Neural cell (in vitro differentiated cells): ENCODE results near the gene LYPD6. TPM values are rescaled to one million over a fixed set of nuclear protein-coding genes. Genes with fewer than 3 reads are reported as not detected.

Experiments
- H2AFZ ChIP-seq: fragments of 200-600, 300-800 bp; sonication (generic), shearing (Covaris generic); 2 replicates; pipeline ENCODE4 v1.6.0; 2014; ENCODE audit warnings: low read depth, mild to moderate bottlenecking, antibody characterized with exemption, low read length, moderate library complexity
- H3F3A ChIP-seq: fragments of 200-600 bp; shearing (Covaris generic); 2 replicates; pipeline ENCODE4 v1.6.1; 2016; ENCODE audit warnings: mild to moderate bottlenecking, moderate library complexity, mixed read lengths, antibody characterized with exemption, low read length; ENCODE audit not compliant: insufficient read depth, poor library complexity, severe bottlenecking
- H3K27ac ChIP-seq: fragments of 200-600, 300-800 bp; sonication (generic), shearing (Covaris generic); 2 replicates; pipeline ENCODE4 v1.5.1; 2014; ENCODE audit warnings: mild to moderate bottlenecking, low read length, moderate library complexity
- H3K27me3 ChIP-seq: fragments of 300-800, 200-600 bp; sonication (generic), shearing (Covaris generic); 2 replicates; pipeline ENCODE4 v1.6.0; 2014; ENCODE audit warnings: mild to moderate bottlenecking, low read depth, low read length, moderate library complexity; ENCODE audit not compliant: insufficient read depth
- H3K36me3 ChIP-seq: fragments of 300-800, 200-600 bp; sonication (generic), shearing (Covaris generic); 2 replicates; pipeline ENCODE4 v1.5.1; 2014; ENCODE audit warnings: mild to moderate bottlenecking, antibody characterized with exemption, low read length, moderate library complexity; ENCODE audit not compliant: insufficient read depth
- H3K4me2 ChIP-seq: fragments of 300-800, 200-600 bp; sonication (generic), shearing (Covaris generic); 2 replicates; pipeline ENCODE4 v1.6.0; 2014; ENCODE audit warnings: mild to moderate bottlenecking, low read length
- H3K4me3 ChIP-seq: fragments of 300-800, 200-600 bp; sonication (generic), shearing (Covaris generic); 2 replicates; pipeline ENCODE4 v1.5.1; 2014; ENCODE audit warnings: mild to moderate bottlenecking, low read length, moderate library complexity
- H3K79me2 ChIP-seq: fragments of 200-600 bp; shearing (Covaris generic); replicated peaks from 2 replicates; pipeline ENCODE4 v1.6.0; 2014; ENCODE audit warnings: mild to moderate bottlenecking, low read length, moderate library complexity; ENCODE audit not compliant: insufficient read depth
- H3K9ac ChIP-seq: fragments of 300-800, 200-600 bp; sonication (generic), shearing (Covaris generic); 2 replicates; pipeline ENCODE4 v1.6.1; 2016; ENCODE audit warnings: mild to moderate bottlenecking, low read length, mixed read lengths
- H3K9me2 ChIP-seq: fragments of 200-600 bp; shearing (Covaris generic); 2 replicates; pipeline ENCODE4 v1.6.1; 2016; ENCODE audit warnings: mild to moderate bottlenecking, low read length, mixed read lengths; ENCODE audit not compliant: insufficient read depth
- H3K9me3 ChIP-seq: fragments of 200-600, 300-800 bp; sonication (generic), shearing (Covaris generic); 2 replicates; pipeline ENCODE4 v1.6.1; 2016; ENCODE audit warnings: mild to moderate bottlenecking, mixed run types, low read length, moderate library complexity, mixed read lengths
- H4K20me1 ChIP-seq: fragments of 200-600 bp; shearing (Covaris generic); 2 replicates; pipeline ENCODE4 v1.6.1; 2016; ENCODE audit warnings: mild to moderate bottlenecking, mixed run types; ENCODE audit not compliant: insufficient read depth
- CTCF ChIP-seq: fragments of 450-650 bp; IDR thresholded peaks from 2 replicates; pipeline ENCODE4 v1.5.1; 2014; ENCODE audit warnings: antibody characterized with exemption, mild to moderate bottlenecking, moderate library complexity; ENCODE audit not compliant: poor library complexity, severe bottlenecking
- EP300 ChIP-seq: fragments of 450-650 bp; conservative IDR thresholded peaks from 2 replicates; pipeline ENCODE4 v1.6.1; 2014; ENCODE audit warnings: antibody characterized with exemption, mild to moderate bottlenecking, moderate library complexity; ENCODE audit not compliant: poor library complexity, severe bottlenecking
- EZH2 ChIP-seq: fragments of 200-600, 300-800 bp; shearing (Covaris generic), sonication (generic); IDR thresholded peaks from 2 replicates; pipeline ENCODE4 v1.6.1; 2014; ENCODE audit warnings: antibody characterized with exemption, low read length, borderline replicate concordance, mild to moderate bottlenecking; ENCODE audit not compliant: insufficient read depth, poor library complexity, severe bottlenecking
- MXI1 ChIP-seq: fragments of 450-650 bp; conservative IDR thresholded peaks from 2 replicates; pipeline ENCODE4 v1.6.1; 2014; ENCODE audit warnings: antibody characterized with exemption, mild to moderate bottlenecking; ENCODE audit not compliant: poor library complexity, severe bottlenecking
- POLR2AphosphoS5 ChIP-seq: IDR thresholded peaks from 2 replicates; pipeline ENCODE4 v1.6.1; 2012
- RAD21 ChIP-seq: fragments of 450-650 bp; conservative IDR thresholded peaks from 2 replicates; pipeline ENCODE4 v1.6.1; 2014; ENCODE audit warnings: antibody characterized with exemption, mild to moderate bottlenecking, moderate library complexity
- REST ChIP-seq: IDR thresholded peaks from 2 replicates; pipeline ENCODE4 v1.6.1; 2012; ENCODE audit warnings: borderline replicate concordance
- SMC3 ChIP-seq: fragments of 450-650 bp; conservative IDR thresholded peaks from 2 replicates; pipeline ENCODE4 v1.6.1; 2014; ENCODE audit warnings: antibody characterized with exemption, mild to moderate bottlenecking, moderate library complexity; ENCODE audit not compliant: poor library complexity
- polyA plus RNA-seq: library from polyadenylated mRNA; depleted of rRNA; stranded (reverse); fragments of >200 nt; gene quantifications from 2 replicates; pipeline ENCODE4 v1.2.3, GENCODE V29; 2014

The LYPD6 gene
- polyA plus RNA-seq, 1 donor from 2014 or later: 2.3 TPM

GRCh38 chr2:149400997-149401396 is 70.6 kb downstream of the LYPD6 start:
- Histone ChIP-seq H3K9me3 (no peaks in the 10 kb centered on the region), H2AFZ (no peak overlapping the region), H3K9me2 (no peaks in the 10 kb centered on the region), H3K27me3 (no peaks in the 10 kb centered on the region), H3K27ac (no peak overlapping the region), H3K79me2 (no peaks in the 10 kb centered on the region), H3F3A (no peaks in the 10 kb centered on the region), H3K9ac (no peak overlapping the region), H3K4me3 (no peak overlapping the region), H3K4me2 (no peak overlapping the region), H3K36me3 (no peaks in the 10 kb centered on the region), H4K20me1 (no peaks in the 10 kb centered on the region)
- TF ChIP-seq SMC3 (no peak), EP300 (no peak), MXI1 (no peak), EZH2 (no peak), POLR2AphosphoS5 (no peak), RAD21 (no peak), CTCF (no peak), REST (no peak)

GRCh38 chr2:149409506-149409905 is 79.1 kb downstream of the LYPD6 start:
- no peaks in the 10 kb centered on the region for H3K9me2 ChIP-seq
- H3K9ac ChIP-seq: no peak overlapping the region
- no peaks in the 10 kb centered on the region for H3K36me3 ChIP-seq
- no peak overlapping the region for H3K27ac ChIP-seq
- H3K27me3 ChIP-seq: no peaks in the 10 kb centered on the region
- no peaks in the 10 kb centered on the region for H3K9me3 ChIP-seq
- H2AFZ ChIP-seq: no peak overlapping the region
- no peaks in the 10 kb centered on the region for H3F3A ChIP-seq
- no peak for TF ChIP-seq EP300
- no peak for TF ChIP-seq CTCF
- TF ChIP-seq EZH2: no peak
- H3K79me2 ChIP-seq: no peaks in the 10 kb centered on the region
- no peak overlapping the region for H3K4me3 ChIP-seq
- H4K20me1 ChIP-seq: no peaks in the 10 kb centered on the region
- no peak overlapping the region for H3K4me2 ChIP-seq
